Breast epithelium (tissue), 3 donors: ENCODE measurements around the gene COL6A1.
A peak's percentile ranks its signal among the peaks of the same experiment; 100 is the strongest.

Experiments
- POLR2A ChIP-seq: fragments of 450-650 bp; IDR thresholded peaks from one replicate; pipeline ENCODE4 v1.6.1; 2016; ENCODE audit warnings: antibody characterized with exemption, mild to moderate bottlenecking, moderate library complexity
- POLR2AphosphoS5 ChIP-seq, 3 donors: sonication (generic); formaldehyde crosslinking; IDR thresholded peaks; one replicate each; pipeline ENCODE4 v1.6.1; 2017; ENCODE audit warnings: antibody characterized with exemption in 3 of 3
- TF ChIP-seq, protein P1 (sequence below), 3 donors: fragments of 450-650 bp; IDR thresholded peaks; one replicate each; pipeline ENCODE4 v1.5.1; 2016 to 2017; ENCODE audit warnings: antibody characterized with exemption in 3 of 3, mild to moderate bottlenecking in 3 of 3, moderate library complexity in 3 of 3

DNA sequence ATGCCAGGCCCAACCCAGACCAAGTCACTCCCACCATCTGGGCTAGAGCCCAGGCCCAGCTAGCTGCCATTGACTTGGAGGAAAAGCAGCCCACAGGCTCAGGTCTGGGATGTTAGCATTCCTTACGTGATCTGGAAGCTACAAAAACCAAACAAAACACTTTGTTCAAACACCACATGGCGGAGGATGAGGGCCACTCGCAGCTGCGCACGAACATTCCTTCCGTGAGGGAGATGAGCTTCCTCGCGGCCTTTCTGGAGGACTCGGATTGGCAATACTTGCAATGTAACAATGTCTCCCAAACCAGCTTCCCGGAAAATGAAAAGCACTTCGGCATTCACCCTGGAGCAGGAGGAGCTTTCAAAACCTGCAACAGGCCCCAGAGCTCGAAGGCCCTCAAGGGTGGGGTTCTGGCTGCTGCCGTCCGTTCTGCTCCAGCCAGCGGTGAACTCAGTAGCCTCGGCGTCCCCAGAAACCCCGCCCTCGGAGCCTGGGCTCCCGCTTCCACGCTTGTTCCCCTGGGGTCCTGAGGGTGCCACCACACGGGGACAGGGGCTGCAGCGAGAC, 40.5 kb downstream of the COL6A1 start:
- TF ChIP-seq, protein P1, sequence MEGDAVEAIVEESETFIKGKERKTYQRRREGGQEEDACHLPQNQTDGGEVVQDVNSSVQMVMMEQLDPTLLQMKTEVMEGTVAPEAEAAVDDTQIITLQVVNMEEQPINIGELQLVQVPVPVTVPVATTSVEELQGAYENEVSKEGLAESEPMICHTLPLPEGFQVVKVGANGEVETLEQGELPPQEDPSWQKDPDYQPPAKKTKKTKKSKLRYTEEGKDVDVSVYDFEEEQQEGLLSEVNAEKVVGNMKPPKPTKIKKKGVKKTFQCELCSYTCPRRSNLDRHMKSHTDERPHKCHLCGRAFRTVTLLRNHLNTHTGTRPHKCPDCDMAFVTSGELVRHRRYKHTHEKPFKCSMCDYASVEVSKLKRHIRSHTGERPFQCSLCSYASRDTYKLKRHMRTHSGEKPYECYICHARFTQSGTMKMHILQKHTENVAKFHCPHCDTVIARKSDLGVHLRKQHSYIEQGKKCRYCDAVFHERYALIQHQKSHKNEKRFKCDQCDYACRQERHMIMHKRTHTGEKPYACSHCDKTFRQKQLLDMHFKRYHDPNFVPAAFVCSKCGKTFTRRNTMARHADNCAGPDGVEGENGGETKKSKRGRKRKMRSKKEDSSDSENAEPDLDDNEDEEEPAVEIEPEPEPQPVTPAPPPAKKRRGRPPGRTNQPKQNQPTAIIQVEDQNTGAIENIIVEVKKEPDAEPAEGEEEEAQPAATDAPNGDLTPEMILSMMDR (IDR thresholded peaks at IDR 0.05), result no peak
- TF ChIP-seq POLR2A (no peak), POLR2AphosphoS5 (IDR thresholded peaks at IDR 0.05) (peak in 2 of 3 donors; percentile 21 to 53)
